Smooth muscle cell (in vitro differentiated cells): Measurements from ENCODE around the gene FNBP1. TPM values are rescaled to one million over a fixed set of nuclear protein-coding genes. Genes with fewer than 3 reads are reported as not detected.

Experiments
- DNase-seq: peaks from one replicate; lab custom pipeline; 2025; ENCODE audit not compliant: unreplicated experiment; lab: John Stamatoyannopoulos, UW
- H2AFZ ChIP-seq: fragments of 200-600 bp; sonication (generic); 2 replicates; pipeline ENCODE4 v1.6.0; 2016; ENCODE audit warnings: antibody characterized with exemption, low read depth, mild to moderate bottlenecking
- H3F3A ChIP-seq: fragments of 200-600 bp; sonication (generic); 2 replicates; pipeline ENCODE4 v1.6.0; 2017; ENCODE audit warnings: antibody characterized with exemption, low read depth
- H3K27ac ChIP-seq: fragments of 200-600 bp; sonication (generic); 2 replicates; pipeline ENCODE4 v1.5.1; 2016; ENCODE audit warnings: low read depth, mild to moderate bottlenecking
- H3K27me3 ChIP-seq: fragments of 200-600 bp; sonication (generic); 2 replicates; pipeline ENCODE4 v1.6.1; 2016; ENCODE audit warnings: low read depth, mild to moderate bottlenecking
- H3K36me3 ChIP-seq: fragments of 200-600 bp; sonication (generic); 2 replicates; pipeline ENCODE4 v1.5.1; 2016; ENCODE audit warnings: low read depth
- H3K4me1 ChIP-seq: fragments of 200-600 bp; sonication (generic); 2 replicates; pipeline ENCODE4 v1.5.1; 2016; ENCODE audit warnings: low read depth
- H3K4me2 ChIP-seq: fragments of 200-600 bp; sonication (generic); 2 replicates; pipeline ENCODE4 v1.6.0; 2016; ENCODE audit warnings: mild to moderate bottlenecking
- H3K4me3 ChIP-seq: fragments of 200-600 bp; sonication (generic); 2 replicates; pipeline ENCODE4 v1.5.1; 2016; ENCODE audit warnings: mild to moderate bottlenecking
- H3K79me2 ChIP-seq: fragments of 200-600 bp; sonication (generic); 2 replicates; pipeline ENCODE4 v1.6.0; 2016; ENCODE audit warnings: low read depth, mild to moderate bottlenecking
- H3K9ac ChIP-seq: fragments of 200-600 bp; sonication (generic); 2 replicates; pipeline ENCODE4 v1.6.0; 2016; ENCODE audit warnings: low read depth
- H3K9me3 ChIP-seq: fragments of 200-600 bp; sonication (generic); replicated peaks from 2 replicates; pipeline ENCODE4 v1.5.1; 2016; ENCODE audit warnings: low read depth
- H4K20me1 ChIP-seq: fragments of 200-600 bp; sonication (generic); 2 replicates; pipeline ENCODE4 v1.6.0; 2016; ENCODE audit warnings: low read depth
- WGBS: methylation state at CpG from one replicate; pipeline ENCODE4 v1.1.7; 2016; ENCODE audit warnings: low lambda C conversion rate; 5-methylcytosine and 5-hydroxymethylcytosine counted together
- polyA plus RNA-seq: library from polyadenylated mRNA; unstranded; fragments of >200 nt; fragmentation: Nextera tagmentation; extraction: Ambion mirVana; gene quantifications from 2 replicates; pipeline ENCODE4 v1.2.1, GENCODE V29; 2016
- total RNA-seq: library from RNA; depleted of rRNA; stranded (reverse); fragments of >200 nt; gene quantifications from 2 replicates; pipeline ENCODE4 v1.2.3, GENCODE V29; 2014
- TF ChIP-seq, protein P1 (sequence below): fragments of 200-600 bp; sonication (generic); IDR thresholded peaks from 2 replicates; pipeline ENCODE4 v1.5.1; 2017; ENCODE audit warnings: borderline replicate concordance, mild to moderate bottlenecking, antibody characterized with exemption; ENCODE audit not compliant: insufficient read depth, poor library complexity, severe bottlenecking

FNBP1 gene
- total and polyA plus RNA-seq, 2 experiments from 2014 or later = 17.1 to 17.2 TPM

DNA sequence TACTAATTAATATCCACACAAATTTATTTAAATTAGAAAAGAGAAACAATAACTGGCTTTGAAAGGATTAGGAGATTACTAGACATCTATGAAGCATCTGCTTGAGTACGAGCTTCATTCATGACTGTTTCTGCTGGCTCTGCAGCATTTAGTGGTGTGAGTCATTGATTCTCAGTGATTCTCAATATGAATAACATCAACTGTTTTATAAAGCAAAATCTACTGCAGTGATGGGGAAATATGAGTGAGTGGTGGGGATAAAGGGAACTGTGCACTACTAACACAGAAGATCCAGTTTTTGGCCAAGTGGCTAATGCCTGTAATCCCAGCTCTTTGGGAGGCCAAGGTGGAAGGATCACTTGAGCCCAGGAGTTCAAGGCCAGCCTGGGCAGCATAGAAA, 8.4 kb downstream of the FNBP1 start:
- Histone ChIP-seq H3K4me2 (peak overlapping the region; percentile 29), H3K27me3 (no peaks in the 10 kb centered on the region), H4K20me1 (peaks cover 90% of the 10 kb centered on the region), H3K4me3 (no peak overlapping the region), H3K9me3 (no peaks in the 10 kb centered on the region), H3K4me1 (no peaks in the 10 kb centered on the region), H3F3A (no peaks in the 10 kb centered on the region), H3K79me2 (peaks cover 87% of the 10 kb centered on the region), H3K36me3 (no peaks in the 10 kb centered on the region), H2AFZ (no peak overlapping the region), H3K9ac (no peak overlapping the region), H3K27ac (peak overlapping the region; percentile 64)
- TF ChIP-seq, protein P1, sequence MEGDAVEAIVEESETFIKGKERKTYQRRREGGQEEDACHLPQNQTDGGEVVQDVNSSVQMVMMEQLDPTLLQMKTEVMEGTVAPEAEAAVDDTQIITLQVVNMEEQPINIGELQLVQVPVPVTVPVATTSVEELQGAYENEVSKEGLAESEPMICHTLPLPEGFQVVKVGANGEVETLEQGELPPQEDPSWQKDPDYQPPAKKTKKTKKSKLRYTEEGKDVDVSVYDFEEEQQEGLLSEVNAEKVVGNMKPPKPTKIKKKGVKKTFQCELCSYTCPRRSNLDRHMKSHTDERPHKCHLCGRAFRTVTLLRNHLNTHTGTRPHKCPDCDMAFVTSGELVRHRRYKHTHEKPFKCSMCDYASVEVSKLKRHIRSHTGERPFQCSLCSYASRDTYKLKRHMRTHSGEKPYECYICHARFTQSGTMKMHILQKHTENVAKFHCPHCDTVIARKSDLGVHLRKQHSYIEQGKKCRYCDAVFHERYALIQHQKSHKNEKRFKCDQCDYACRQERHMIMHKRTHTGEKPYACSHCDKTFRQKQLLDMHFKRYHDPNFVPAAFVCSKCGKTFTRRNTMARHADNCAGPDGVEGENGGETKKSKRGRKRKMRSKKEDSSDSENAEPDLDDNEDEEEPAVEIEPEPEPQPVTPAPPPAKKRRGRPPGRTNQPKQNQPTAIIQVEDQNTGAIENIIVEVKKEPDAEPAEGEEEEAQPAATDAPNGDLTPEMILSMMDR = no peak
- 5% methylated on average over 1 of the region's 1 CpG for WGBS
- no peak for DNase-seq

DNA sequence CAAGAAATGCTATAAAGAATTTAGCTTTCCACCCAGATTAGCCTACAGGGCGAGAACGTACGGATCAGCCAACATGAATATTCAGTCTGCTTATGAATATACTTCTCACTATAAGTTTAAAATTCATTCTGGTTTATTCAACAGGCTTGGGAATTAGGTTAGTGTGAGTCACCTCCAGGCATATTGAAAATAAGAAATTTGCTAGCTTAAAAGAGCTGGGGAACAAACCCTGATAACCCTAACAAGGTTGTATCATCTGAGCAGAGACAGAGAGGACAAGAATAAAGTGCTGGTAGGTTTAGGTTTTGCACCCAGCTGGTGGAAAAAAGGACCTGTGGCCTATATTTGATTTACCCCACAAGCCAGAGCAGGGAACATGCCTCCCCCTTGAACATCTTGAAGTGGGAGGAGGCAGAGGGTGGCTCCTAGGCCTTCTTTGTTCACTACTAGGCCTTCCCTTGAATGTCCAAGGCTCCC, 12.3 kb downstream of the FNBP1 start:
- 88% methylated on average over 3 of the region's 3 CpGs for WGBS
- Histone ChIP-seq H3K79me2 (peaks cover 96% of the 10 kb centered on the region), H3K4me2 (no peak overlapping the region), H3F3A (no peaks in the 10 kb centered on the region), H4K20me1 (peaks cover 95% of the 10 kb centered on the region), H3K4me3 (no peak overlapping the region), H3K27me3 (no peaks in the 10 kb centered on the region), H3K4me1 (no peaks in the 10 kb centered on the region), H2AFZ (no peak overlapping the region), H3K9me3 (no peaks in the 10 kb centered on the region), H3K9ac (no peak overlapping the region), H3K36me3 (no peaks in the 10 kb centered on the region), H3K27ac (no peak overlapping the region)
- TF ChIP-seq, protein P1 = no peak
- no peak for DNase-seq

DNA sequence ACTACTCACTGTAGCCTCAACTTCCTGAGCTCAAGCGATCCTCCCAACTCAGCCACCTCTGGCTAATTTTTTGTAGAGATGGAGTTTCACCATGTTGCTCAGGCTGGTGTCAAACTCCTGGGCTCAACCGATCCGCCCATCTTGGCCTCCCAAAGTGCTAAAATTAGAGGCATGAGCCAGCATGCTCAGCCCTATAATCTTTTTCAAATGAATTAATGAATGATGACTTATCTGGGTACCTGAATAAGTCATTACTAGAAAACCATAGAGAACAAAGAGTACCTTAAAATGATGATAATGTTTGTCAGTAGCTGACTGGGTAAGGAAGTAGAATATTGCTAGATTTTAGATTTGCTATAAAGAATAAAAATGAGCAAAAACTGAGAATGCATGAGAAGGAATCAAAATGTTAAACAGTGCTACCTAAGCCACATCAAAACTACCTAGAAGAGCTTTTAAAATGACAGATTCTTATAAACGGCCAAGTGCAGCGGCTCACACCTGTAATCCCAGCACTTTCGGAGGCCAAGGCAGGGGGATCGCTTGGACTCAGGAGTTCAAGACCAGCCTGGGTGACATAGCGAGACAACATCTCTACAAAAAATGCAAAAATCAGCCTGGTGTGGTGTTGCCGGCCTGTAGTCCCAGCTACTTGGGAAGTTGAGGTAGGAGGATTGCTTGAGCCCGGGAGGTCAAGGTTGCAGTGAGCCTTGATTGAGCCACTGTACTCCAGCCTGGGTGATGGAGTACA, 13.6 kb downstream of the FNBP1 start:
- 97% methylated on average over 10 of the region's 10 CpGs for WGBS
- no peaks in the 10 kb centered on the region for H3K9me3 ChIP-seq
- no peaks in the 10 kb centered on the region for H3K4me1 ChIP-seq
- TF ChIP-seq, protein P1 = no peak
- H3K36me3 ChIP-seq = no peaks in the 10 kb centered on the region
- no peak overlapping the region for H2AFZ ChIP-seq
- no peaks in the 10 kb centered on the region for H3K27me3 ChIP-seq
- no peak overlapping the region for H3K27ac ChIP-seq
- no peak overlapping the region for H3K4me3 ChIP-seq
- peaks cover 98% of the 10 kb centered on the region for H3K79me2 ChIP-seq
- H3K4me2 ChIP-seq = no peak overlapping the region
- H3K9ac ChIP-seq = no peak overlapping the region
- peaks cover 94% of the 10 kb centered on the region for H4K20me1 ChIP-seq
- no peaks in the 10 kb centered on the region for H3F3A ChIP-seq
- no peak for DNase-seq
